HG03378 (cell line): ENCODE data around the gene RAB4B.
"Not testable (repeated sequence)": the region's sequence is repeated elsewhere in the genome, so short reads cannot be mapped to it uniquely, and the experiment has no call there.

Source experiments
- ATAC-seq: cut with Tn5 transposase; IDR thresholded peaks from one replicate; pipeline ENCODE4 v1.9.1; 2021; ENCODE audit warnings: mild to moderate bottlenecking, moderate library complexity; ENCODE audit not compliant: unreplicated experiment

RAB4B gene

DNA sequence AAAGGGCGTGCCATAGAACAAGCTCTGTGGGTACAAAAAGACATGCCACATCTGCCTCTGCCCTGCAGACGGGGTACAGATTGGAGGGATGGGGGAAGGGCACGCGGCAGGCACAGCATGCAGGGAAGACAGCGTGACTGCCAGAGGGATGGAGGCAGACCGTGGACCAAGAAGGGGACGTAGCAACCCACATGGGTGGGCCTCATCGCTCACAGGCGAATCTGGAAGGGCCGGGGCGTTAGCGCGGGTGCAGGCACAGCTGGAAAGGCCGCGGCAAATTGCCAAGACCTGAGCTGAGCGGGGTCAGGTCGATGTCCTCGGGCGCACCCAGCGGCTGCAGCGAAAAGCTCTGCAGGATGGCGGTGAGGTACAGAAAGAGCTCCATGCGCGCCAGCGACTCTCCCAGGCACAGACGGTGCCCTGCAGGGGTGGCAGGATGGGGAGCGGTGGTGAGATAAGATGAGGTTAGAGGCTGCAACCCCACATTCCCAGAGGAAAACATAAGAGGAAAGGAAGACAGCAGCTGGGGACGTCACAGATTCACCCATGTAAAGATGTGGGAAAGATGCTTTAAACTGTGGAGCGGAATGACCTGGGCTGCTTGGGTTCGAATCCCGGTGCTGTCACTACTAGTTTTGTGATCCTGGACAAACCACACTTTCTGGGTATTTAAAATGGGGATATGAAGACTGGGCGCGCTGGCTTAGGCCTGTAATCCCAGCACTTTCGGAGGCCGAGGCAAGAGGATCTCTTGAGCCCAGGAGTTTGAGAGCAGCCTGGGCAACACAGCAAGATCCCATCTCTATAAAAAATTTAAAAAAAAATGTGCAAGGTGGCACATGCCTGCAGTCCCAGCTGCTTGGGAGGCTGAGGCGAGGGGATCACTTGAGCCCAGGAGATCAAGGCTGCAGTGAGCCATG, 40.7 kb downstream of the RAB4B start:
- not testable (repeated sequence) for ATAC-seq

DNA sequence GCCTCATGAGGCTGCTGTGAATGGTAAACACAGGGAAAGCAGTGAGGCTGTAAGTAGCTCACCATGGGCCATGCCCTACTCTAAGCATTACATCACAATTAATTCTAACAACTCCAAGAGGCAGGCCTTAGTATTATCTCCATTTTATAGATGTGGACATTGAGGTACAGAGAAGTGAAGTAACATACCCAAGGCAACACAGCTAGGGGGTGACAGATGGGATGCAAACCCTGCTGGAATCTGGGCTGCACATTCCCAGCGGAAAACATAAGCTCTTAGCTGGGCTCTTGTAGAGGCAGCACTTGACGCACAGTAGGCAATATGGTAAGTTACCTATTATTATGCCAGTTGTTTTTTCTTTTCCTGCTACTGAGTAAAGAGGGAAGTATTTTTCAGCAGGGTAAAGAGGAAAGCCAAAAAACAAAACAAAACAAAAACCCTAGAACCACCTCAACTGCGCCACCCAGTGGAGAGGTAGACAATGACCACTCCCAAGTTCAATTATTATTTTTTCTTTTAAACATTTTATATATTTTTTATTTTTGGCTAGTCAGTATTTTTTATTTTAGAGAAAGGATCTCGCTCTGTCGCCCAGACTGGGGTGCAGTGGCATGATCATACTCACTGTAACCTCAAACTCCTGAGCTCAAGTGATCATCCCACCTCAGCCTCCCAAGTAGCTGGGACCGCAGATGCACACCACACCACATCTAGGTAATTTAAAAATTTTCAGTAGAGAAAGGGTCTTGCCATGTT, 41.6 kb downstream of the RAB4B start:
- ATAC-seq = not testable (repeated sequence)

DNA sequence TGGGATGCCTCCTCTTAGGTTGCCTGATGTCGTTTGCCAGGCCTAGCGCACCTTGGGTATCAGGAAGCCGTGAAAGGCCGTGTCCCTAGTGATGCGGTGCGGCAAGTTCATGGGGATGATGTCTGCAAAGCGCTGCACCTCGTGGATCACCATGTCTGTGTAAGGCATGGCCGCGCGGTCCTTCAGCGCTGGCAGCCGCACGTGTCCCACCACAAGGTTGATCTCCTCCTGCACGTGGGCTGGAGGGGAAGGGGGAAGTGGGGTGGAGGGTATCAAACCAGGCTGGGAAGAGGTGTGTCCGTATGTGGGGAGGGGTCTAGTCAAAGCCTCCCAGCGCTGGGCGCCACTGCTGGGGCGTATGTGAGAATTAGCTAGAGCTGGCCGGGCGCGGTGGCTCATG, 44.1 kb downstream of the RAB4B start:
- ATAC-seq = no peak

DNA sequence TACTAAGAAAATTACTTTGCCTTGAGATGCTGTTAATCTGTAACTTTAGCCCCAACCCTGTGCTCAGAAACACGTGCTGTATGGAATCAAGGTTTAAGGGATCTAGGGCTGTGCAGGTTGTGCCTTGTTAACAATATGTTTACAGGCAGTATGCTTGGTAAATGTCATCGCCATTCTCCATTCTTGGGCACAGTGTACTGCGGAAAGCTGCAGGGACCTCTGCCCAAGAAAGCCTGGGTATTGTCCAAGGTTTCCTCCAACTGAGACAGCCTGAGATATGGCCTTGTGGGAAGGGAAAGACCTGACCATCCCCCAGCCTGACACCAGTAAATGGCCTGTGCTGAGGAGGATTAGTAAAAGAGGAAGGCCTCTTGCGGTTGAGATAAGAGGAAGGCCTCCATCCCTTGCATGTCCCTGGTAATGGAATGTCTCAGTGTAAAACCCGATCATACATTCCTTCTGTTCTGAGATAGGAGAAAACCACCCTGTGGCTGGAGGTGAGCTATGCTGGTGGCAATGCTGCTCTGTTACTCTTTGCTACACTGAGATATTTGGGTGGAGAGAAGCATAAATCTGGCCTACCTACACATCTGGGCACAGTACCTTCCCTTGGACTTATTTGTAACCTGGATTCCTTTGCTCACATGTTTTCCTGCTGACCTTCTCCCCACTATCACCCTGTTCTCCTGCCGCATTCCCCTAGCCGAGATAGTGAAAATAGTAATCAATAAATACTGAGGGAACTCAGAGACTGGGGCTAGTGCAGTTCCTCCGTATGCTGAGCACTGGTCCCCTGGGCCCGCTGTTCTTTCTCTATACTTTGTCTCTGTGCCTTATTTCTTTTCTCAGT, 44.9 kb downstream of the RAB4B start:
- ATAC-seq = not testable (repeated sequence)

DNA sequence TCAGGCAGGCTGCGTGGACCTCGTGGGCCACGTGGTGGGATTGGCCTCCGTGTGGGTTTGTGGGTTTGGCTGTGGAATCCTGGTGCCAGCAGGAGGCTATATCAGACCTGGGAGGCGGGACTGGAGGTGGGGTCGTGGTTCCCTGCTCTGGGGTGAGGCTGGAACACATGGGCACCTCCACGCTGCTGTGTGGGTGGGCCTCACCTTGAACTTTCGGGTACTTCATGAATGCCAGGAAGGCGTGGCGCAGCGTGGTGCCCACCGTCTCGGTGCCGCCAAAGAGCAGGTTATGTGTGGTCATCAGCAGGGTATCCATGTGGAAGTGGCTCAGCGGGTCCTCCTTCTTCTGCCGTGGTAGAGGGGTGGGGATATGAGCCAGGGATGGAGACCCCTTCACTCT, 46.9 kb downstream of the RAB4B start:
- ATAC-seq = not testable (repeated sequence)

DNA sequence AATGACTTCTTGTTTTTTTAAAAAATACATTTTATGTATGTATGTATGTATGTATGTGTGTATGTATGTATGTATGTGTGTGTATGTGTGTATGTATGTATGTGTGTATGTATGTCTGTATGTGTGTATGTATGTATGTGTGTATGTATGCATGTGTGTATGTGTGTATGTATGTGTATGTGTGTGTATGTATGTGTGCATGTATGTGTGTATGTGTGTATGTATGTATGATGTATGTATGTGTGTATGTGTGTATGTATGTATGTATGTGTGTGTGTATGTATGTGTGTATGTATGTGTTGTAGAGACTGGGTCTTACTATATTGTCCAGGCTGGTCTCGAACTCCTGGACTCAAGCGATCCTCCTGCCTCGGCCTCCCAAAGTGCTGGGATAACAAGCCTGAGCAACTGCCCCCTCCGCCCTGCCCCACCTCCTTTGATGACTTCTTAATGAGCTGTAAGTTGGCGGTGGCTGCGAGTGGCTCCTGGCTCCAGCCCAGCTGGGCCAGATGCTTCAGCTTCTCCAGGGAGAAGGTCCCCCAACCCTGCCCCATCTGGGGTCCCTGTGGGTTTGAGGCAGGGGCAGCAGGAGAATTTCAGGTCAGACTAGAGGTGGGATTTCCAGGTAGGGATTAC, 47.5 kb downstream of the RAB4B start:
- not testable (repeated sequence) for ATAC-seq

DNA sequence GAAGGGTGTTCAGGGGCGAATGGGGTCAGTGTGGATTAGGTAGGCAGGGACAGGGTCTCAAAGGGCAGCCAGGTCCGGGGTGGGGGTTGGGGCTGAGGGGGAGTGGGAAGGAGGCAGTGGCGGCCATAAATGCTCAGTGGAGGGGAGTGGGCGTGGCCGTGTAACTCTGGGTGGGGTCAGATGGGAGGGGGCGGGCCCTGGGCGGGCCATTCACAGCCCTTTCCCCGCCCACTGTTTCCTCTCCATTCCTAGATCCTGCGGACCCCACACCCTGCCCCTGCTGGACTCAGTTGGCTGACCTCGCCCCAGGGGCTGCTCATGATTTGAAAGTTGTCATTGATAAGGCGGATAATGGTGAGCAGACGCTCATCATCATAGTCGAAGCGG, 48.3 kb downstream of the RAB4B start:
- ATAC-seq = not testable (repeated sequence)

DNA sequence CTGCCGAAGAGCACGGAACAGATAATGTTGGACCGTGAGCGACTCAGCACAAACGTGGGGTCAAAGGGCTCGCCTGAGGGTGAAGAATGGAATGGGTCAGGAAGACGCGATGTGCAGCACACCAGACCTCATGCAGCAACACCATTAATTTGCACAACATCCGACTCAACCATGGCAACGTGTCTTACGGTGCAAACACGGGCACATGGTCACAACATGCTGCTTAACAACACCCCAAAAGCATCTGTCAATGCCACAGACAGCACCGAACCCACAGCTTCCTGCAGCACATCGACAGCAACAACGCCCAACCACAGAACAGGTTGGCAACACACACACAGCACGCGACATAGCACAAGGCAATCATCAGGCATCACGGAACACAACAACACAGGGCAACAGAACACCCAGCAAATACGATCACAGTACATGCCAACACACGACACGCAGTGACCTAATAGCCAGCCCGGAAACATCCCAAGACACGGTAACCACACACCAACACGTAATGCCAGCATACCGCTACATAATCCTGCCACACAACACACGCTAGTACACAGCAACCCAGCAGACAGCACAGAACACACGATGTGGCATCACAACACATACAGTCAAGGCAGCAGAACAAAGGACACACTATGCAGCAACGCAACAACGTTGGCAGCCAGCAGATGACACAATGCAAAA, 48.8 kb downstream of the RAB4B start:
- ATAC-seq = not testable (repeated sequence)

DNA sequence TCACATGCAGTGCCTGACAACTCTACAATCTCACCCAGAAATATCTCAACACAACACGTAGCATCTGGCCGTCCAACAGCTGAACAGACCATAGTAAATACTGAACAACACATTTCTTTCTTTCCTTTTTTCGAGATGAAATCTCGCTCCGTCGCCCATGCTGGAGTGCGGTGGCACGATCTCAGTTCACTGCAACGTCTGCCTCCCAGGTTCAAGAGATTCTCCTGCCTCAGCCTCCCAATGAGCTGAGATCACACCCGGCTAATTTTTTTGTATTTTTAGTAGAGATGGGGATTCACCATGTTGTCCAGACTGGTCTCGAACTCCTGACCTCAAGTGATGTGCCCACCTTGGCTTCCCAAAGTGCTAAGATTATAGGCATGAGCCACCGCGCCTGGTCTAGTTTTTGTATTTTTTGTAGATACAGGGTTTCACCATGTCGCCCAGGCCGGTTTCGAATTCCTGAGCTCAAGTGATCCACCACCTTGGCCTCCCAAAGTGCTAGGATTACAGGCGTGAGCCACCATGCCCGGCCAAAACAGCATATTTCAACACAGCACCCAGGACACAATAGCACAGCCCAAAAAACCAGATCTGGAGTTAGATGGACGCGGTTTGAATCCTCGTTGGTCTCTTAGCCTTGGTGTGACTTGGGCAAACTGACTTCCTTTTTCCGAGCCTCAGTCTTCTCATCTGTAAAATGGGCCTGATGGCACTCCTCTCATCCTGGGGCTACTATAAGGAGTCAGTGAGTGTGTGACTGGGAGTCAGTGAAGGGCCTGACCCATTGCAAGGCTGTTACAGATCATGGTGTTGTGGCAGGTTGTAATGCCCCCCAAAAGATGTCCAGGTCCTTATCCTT, 49.6 kb downstream of the RAB4B start:
- ATAC-seq = no peak

DNA sequence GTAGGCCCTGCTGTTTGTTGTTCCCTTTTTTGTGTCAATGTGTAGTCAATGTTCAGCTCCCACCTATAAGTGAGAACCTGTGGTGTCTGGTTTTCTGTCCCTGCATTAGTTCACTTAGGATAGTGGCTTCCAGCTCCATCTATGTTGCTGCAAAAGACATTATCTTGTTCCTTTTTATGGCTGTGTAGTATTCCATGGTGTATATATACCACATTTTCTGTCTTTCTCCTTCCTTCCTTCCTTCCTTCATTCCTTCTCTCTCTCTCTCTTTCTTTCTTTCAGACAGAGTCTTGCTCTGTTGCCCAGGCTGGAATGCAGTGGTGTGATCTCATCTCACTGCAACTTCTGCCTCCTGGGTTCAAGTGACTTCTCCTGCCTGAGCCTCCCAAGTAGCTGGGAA, 51.2 kb downstream of the RAB4B start:
- ATAC-seq = no peak

DNA sequence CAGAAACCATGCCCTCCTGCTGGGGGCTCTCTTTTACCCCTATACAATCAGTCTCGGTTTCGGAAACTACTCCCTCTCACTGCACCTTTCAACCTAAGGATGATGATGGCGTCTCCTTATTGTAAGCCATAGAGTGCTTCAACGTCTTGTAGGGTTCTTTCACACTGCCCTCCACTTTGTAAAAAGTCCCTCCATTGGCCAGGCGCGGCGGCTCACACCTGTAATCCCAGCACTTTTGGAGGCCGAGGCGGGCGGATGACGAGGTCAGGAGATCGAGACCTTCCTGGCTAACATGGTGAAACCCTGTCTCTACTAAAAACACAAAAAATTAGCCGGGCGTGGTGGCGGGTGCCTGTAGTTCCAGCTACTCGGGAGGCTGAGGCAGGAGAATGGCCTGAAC, 52.7 kb downstream of the RAB4B start:
- not testable (repeated sequence) for ATAC-seq

DNA sequence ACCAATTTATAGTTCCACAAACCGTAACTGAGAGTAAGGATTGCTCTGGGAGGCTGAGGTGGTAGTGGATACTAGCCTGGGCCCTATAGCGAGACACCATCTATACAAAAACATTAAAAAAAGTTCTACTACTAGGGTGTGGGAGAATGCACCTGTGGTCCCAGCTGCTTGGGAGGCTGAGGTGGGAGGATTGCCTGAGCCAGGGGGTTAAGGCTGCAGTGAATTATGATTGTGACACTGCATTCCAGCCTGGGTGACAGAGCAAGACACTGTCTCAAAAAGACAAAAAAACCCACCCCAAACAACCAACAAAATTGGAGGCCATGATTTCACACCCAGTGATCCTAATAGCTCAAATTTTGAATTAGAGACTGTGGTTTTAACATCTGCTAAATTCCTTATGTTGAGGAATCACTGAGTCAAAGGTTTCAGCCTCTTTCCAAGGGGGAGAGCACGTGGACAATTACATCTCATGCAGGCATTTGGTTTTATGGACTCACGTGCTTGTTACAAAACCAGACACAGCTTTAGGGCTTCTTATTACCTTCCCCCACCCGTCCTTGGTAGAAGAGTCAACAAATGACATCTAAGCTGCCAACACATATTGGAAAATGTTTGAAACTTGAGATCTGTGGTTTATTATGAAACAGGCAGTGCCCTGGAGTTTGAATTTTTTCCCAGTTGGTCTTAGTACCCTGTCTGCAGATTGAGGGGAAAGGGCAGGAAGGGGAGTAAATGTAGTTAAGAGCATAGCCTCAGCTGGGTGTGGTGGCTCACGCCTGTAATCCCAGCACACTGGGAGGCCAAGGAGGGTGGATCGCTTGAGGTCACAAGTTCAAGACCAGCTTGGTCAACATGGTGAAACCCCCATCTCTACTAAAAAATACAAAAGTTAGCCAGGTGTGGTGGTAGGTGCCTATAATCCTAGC, 53.7 kb downstream of the RAB4B start:
- ATAC-seq = no peak

DNA sequence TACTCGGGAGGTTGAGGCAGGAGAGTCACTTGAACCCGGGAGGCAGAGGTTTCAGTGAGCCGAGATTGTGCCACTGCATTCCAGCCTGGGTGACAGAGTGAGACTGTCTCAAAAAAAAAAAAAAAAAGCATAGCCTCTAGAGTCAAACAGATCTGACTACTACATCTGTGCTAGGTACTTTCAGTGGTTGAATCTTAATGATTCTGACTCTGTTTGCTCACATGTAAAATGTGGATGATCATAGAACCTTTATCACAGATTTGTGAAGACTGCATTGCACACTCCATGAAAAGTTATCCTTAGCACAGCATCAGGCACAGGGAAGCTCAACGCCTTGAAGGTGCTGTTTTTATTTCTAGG, 54.4 kb downstream of the RAB4B start:
- ATAC-seq = not testable (repeated sequence)

DNA sequence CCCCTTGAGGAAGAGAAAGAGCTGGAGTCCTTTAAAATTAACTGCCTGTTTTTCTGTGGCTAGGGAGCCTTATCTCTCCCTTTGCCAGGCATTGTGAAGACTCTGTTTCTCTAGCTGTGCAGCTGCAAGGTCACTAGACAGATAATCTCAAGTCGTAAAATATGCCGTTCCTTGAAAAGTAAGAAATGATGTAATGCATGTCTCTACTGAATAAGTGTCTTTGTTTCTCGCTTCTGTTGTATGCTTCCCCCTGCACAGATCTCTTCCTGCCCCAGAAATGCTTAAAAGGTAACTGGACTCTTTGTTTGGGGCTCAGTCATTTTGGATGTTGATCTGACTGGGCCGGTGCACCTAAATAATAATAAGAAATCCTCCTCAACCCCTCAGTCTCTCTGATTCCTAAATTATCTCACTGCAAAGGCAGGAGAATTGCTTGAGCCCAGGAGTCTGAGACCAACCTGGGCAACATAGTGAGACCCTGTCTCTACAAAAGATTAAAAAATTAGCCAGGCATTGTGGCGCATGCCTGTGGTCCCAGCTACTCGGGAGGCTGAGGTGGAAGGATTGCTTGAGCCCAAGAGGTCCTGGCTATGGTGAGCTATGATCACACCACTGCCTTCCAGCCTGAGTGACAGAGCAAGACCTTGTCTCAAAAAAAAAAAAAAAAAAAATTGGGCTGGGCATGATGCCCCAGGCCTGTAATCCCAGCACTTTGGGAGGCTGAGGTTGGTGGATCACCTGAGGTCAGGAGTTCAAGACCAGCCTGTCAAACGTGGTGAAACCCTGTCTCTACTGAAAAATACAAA, 55.9 kb downstream of the RAB4B start:
- ATAC-seq = not testable (repeated sequence)

DNA sequence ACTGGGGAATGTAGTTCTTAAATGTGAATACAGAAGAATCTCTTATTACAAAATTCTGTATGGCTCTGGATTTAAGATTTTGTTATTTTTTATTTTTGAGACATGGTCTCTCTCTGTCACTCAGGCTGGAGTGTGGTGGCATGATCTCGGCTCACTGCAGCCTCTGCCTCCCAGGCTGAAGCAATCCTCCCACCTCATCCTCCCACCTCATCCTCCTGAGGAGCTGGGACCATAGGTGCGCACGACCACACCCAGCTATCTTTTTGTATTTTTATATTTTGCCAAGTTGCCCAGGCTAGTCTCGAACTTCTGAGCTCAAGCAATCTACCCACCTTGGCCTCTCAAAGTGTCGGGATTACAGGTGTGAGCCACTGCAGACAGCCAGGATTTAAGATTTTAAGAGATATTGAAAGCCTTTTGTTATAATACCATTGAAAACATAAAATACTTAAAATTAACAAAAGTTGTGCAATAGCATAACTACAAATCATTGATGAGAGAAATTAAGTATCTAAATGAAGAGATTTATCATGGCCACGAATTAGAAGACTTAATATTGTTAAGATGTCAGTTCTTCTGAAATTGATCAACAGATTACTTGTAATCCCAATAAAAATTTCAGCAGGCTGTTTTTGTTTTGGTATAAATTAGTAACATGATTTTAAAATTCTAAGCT, 58.8 kb downstream of the RAB4B start:
- no peak for ATAC-seq

DNA sequence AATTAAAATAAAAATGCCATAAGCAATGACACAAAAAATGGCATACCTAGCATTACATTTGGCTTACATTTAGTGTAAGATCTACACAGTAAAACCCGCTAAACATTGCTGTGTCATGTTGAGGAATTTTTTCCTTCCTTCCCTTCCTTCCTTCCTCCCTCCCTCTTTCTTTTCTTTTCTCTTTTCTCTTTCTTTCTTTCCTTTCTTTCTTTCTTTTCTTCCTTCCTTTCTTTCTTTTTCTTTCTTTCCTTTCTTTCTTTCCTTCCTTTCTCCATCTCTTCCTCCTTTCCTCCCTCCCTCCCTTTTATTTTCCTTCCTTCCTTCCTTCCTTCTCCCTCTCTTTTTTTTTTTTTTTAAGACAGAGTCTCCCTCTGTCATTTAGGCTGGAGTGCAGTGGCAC, 60.4 kb downstream of the RAB4B start:
- not testable (repeated sequence) for ATAC-seq

DNA sequence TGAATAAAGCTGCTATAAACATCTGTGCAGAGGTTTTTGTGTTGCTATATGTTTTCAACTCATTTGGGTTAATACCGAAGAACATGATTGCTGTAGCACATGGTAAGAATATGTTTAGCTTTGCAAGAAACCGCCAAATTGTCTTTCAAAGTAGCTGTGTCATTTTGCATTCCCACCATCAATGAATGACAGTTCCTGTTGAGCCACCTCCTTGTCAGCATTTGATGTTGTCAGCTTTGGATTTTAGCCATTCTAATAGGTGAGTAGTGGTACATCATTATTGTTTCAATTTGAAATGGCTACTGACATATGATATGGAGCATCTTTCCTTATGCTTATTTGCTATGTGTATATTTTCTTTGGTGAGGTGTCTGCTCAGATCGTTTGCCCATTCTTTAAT, 64.0 kb downstream of the RAB4B start:
- not testable (repeated sequence) for ATAC-seq
